Fibroblast of lung (primary cell): ENCODE measurements around the gene UPF2.

Source experiments
- EZH2 ChIP-seq: IDR thresholded peaks from 2 replicates; pipeline ENCODE4 v1.5.1; 2012; ENCODE audit warnings: low read length, control low read depth, mild to moderate bottlenecking; ENCODE audit errors: missing control alignments
- TF ChIP-seq, protein P1 (sequence below), 2 donors: IDR thresholded peaks in 1 of 2; conservative IDR thresholded peaks in 1 of 2; 1 replicate in 1 of 2; 2 replicates in 1 of 2; pipeline ENCODE4 v1.5.1; 2011 to 2012; ENCODE audit warnings: low read length in 2 of 2, control low read depth in 1 of 2, inconsistent platforms in 1 of 2, low read depth in 1 of 2, mild to moderate bottlenecking in 1 of 2

DNA sequence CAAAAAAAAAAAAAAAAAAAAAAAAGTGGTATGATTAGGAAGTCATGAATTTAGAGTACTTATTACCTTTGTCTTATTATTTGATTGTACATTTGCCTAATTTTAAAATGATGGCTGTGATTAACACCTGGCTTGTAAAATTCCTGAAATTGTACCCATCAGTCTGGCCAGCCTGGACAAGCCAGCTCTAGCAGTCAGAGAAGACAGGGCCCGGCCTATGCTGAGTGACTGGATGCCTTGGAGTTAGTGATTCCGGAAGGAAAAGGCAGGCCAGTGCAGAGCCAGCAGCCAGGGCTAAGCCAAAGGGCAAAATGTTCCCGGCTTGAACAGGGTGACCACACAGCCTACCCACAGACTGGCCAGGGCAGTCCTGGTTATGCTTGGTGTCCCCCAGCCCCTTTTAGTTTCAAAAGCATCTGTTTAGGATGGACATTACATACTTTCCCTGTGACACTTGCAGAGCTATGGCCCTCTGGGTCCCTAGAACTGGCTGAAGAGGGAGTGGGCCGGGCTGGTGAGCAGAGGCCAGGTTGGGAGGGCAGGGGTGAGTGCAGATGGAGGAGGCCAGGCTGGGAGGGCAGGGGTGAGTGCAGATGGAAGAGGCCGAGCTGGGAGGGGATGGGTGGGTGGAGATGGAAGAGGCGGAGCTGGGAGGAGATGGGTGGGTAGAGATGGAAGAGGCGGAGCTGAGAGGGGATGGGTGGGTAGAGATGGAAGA lies 157.7 kb downstream of the UPF2 start:
- TF ChIP-seq, protein P1, sequence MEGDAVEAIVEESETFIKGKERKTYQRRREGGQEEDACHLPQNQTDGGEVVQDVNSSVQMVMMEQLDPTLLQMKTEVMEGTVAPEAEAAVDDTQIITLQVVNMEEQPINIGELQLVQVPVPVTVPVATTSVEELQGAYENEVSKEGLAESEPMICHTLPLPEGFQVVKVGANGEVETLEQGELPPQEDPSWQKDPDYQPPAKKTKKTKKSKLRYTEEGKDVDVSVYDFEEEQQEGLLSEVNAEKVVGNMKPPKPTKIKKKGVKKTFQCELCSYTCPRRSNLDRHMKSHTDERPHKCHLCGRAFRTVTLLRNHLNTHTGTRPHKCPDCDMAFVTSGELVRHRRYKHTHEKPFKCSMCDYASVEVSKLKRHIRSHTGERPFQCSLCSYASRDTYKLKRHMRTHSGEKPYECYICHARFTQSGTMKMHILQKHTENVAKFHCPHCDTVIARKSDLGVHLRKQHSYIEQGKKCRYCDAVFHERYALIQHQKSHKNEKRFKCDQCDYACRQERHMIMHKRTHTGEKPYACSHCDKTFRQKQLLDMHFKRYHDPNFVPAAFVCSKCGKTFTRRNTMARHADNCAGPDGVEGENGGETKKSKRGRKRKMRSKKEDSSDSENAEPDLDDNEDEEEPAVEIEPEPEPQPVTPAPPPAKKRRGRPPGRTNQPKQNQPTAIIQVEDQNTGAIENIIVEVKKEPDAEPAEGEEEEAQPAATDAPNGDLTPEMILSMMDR (conservative IDR thresholded peaks at IDR 0.05 in 1 of 2, IDR thresholded peaks at IDR 0.05 in 1 of 2; ENCODE audit: low read depth in 1 of 2, low read length in 2 of 2) = no peak
- TF ChIP-seq EZH2 = no peak
